GM19351 (cell line): ENCODE results near the gene EPB41.
"Not testable (repeated sequence)": the region's sequence is repeated elsewhere in the genome, so short reads cannot be mapped to it uniquely, and the experiment has no call there.

ENCODE experiments used
- ATAC-seq: cut with Tn5 transposase; IDR thresholded peaks from one replicate; pipeline ENCODE4 v1.9.1; 2021; ENCODE audit warnings: mild to moderate bottlenecking, moderate library complexity; ENCODE audit not compliant: unreplicated experiment

The EPB41 gene

DNA sequence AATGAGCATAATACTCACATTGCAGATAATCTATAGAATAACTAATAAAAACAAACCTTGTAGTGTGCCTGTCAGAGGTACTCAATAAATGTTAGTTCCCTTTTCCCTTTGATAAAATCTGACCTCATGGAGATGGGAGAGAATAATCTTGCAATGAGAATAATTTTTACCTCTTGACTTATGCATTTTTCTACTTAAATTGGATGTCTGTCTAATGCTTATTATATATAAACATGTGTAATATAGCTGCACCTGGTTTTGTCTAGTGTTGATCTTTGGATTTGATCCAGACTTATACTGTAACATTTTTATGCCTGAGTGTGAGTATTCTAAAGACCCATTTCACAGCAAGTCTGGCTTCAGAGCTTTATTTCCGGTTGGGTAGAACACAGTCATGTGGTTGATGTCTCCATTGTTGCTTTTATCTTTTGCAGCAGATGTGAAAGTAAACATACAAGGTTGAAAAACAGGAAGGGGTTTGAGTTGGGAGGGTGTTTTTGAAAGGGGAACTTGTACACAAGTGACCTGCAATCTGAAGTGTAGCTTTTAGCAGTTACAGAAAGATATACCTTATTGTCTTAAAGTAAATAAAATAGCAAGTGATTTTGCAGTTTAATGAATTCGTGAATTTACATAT, 12.4 kb downstream of the EPB41 start:
- peak; percentile 86 for ATAC-seq

DNA sequence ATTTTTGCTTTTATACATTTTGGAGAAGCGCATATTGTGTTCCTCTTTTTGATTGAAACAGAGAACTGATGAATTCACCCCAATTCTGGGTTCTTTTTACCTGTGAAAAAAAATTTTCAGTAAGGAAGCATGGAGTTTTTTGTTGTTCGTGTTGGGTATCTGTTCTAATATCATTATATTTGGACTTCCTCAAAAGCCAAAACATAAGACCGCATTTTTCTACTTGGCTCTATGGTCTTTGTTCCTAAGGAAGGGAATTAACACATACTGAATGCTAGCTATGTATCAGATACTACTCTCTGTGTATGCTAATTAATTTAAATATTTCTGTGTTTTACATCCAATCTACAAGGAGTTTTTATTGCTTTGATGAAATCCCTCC, 12.9 kb downstream of the EPB41 start:
- ATAC-seq, result no peak

DNA sequence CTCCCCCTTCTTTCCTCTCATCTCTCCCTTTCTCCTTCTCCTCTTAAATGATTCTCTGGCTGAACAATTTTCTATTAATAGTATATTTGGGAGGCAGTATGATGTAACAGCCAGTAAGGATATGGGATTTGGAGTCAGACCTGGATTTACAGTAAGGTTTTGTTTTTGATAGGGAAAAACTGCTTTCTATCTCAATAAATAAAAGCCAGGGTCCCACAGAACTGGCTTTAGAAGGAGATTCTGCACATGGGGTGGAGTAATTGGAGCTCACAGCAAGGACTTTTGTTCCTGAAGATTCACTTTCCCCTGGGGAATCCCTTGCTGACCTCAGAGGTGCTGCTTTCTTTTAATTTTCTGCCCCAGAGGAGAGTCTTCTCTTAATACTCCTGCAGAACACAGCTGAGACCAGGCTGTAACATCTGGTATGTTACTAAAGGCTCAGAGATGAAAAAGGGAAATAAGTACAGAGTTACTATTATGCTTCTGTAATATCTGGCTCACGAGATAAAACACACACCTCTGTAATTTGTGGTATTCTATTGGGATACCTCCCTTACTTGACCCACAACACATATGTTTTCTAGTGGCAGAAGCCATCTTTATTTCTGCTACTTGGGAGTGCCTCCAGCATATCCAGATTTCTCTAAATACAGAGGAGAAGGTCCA, 13.4 kb downstream of the EPB41 start:
- no peak for ATAC-seq

DNA sequence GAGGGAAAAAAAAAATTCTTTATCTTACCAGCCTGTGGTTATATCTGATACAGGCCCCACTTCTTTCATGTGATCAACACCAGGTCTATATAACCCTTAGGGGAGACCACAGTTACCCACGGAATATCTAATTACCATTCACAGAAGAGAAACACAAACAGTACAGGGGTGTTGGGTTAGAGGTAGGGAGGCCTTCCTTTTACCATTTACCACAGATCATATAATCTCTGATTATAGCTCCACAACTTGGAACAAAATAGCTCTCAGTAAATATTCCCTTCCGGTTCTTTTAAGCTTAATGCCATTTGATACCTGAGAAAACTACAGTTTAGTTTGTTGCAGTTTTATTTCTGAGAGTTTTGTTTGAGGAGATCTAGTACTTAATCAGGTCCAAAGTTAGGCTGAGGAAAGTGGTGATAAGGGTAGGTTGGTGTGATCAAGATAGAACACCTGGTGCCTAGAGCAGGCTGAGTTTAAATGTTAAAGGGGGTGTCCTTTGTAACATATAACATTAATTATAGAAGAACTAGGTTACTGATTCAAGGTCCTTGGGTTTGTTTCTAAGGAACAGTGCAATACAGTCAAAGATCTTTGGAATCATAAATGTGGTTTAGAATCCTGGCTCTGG, 14.1 kb downstream of the EPB41 start:
- ATAC-seq, result no peak

DNA sequence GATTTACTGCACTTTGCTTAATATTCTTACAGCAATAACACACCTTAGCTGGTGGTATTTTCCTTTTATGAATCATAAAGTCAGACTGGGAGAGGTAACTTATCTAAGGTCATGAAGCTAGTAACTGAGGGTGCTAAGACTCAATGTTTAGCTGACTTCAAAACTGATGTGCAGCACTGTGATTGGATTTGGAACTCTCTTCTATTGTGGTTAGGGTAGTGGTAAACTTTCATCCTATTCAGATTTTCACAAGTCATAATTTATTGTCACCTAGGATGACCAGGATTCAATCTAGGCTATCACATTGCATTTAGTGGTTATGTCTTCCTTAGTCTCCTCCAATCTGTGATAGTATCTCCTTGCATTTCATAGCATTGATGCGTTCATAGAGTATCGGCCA, 18.9 kb downstream of the EPB41 start:
- ATAC-seq, result no peak

DNA sequence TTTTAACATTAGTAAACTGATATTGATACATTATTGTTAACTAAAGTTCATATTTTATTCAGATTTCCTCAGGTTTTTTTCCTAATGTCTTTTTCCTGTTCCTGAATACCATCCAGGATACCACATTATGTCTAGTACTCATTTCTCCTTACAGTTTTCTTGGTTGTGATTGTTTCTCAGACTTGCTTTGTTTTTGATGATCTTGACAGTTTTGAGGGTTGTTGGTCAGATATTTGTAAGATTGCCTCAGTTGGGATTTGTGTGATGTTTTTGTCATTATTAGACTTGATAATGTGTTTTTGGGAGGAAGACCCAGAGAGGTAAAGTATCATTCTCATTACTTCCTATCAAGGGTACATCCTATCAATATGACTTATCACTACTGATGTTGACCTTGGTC, 19.5 kb downstream of the EPB41 start:
- ATAC-seq, result no peak

DNA sequence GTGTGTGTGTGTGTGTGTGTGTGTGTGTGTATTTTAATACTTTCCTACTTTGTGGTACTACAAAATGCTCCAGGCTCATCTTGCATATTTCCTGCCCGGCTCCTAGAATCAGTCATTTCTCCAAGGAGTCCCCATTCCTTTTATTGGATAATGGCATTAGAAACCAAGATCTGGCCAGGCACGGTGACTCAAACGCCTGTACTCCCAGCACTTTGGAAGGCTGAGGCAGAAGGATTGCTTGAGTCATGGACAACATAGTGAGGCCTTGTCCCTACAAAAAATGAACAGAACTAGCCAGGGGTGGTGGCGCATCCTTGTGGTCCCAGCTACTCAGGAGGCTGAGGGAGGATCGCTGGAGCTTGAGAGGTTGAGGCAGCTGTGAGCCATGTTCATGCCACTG, 20.3 kb downstream of the EPB41 start:
- ATAC-seq, result no peak

DNA sequence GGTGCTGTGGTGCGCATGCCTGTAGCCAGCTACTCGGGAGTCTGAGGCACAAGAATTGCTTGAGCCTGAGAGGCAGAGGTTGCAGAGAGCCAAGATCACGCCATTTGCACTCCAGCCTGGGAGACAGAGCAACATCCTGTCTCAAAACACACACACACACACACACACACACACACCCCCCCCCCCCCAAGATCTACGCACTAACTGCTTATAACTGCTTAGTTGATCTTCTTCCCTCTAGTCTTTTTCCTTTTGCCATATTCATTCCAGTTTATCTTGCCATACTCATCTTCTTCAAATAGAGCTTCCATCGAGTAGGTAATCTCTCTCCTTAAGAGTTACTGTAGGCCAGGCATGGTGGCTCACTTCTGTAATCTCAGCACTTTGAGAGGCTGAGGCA, 20.9 kb downstream of the EPB41 start:
- no peak for ATAC-seq

DNA sequence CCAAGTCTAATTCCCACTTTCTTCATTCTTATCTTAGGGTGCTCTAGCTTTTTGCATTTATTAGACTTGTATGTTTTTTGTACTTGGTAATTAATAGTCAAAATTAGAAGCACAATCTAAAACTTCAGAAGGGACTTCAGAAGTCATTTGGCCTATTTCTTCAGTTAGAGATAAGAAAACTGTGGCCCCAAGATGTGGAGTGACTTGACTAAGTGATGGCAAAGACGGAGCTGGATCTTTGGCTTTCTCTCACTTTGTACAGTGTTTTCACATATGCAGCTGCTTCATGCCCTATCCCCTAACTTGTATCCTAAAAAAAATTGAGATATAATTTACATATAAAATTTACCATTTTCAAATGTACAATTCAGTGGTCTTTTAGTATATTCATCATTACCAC, 21.7 kb downstream of the EPB41 start:
- no peak for ATAC-seq

DNA sequence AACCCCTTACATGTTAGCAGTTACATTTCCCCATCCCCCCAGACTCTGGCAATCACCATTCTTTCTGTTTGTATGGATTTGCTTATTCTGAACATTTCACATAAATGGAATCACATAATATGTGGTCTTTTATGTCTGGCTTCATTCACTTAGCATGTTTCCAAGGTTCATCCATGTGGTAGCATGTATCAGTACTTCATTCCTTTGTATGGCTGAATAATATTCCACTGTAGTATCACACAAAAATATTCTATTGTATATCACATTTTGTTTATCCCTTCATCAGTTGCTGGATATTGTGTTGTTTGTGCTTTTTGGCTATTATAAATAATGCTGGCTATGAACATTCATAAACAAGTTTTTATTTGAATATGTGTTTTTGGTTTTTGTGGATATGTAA, 22.2 kb downstream of the EPB41 start:
- no peak for ATAC-seq

DNA sequence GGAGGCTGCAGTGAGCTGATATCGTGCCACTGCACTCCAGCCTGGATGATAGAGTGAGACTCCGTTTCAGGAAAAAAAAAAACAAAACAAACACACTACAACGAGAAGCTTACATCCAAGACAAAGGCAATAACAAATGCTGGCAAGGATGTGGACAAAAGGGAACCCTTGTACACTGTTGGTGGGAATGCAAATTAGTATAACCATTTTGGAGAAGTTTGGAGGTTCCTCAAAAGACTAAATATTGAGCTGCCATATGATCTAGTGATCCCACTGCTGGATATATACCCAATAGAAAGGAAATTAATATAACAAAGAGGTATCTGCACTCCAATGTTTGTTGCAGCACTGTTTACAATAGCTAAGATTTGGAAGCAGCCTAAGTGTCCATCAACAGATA, 29.2 kb downstream of the EPB41 start:
- not testable (repeated sequence) for ATAC-seq

DNA sequence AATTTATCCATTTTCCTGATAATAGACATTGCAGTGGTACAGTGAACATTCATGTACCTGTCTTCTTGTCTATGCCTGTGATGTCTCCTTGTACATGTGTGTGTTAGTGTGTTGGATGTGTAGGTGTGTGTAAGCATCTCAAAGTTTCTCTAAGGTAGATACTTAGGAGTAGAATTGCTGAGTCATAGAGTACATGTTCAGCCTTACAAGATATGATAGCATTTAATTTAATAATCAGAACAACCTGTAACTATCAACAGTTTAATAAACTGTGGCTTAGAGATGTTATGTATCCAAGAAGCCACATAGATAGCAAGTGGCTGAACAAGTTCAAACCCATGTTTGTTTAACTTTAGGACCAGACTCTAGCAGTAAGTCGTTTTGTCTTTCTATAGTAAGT, 35.6 kb downstream of the EPB41 start:
- ATAC-seq, result no peak

DNA sequence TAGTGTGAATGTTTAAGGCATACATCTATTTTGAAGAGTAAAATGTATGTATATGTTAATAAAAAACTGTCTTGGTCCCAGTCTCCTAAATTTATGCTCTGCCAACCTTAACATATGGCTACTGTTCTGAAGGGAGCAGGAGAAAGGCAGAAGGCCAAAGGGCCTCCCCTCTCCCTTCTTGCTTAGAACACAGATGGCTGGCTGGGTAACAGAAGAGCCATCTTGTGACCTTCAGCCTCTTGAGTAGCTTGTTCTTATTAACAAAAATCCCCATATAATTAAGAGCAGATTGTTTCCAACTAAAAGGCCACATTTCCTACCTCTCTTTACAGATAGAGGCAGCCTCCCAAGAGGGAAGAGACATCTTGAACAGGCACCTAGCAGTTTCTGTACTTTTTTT, 36.1 kb downstream of the EPB41 start:
- no peak for ATAC-seq

DNA sequence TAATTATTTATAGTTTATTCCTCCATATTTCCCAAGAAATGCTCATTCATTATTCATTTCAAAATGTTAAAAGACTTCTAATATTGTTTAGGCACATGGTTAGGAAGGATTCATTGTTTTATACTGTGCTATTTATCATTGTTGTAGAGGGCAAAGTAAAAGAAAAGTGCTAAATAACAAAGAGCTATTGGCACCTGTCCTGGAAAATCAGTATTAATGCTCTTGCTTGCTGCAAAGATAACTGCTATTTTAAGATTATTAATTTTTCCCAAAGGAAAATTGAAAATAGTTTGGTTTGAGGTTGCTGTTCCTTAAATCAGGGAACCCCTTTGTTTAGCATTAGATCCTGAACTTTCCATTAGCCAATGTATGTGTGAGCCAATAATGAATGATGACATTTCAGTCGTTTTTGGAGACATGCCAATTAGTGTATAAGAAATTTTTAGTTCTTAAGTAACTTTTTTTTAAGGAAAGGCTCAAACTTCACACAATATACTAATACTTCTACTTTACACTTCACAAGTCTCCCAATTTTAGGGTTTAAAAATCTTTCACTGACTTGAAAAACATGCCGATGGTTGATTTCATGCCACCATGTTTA, 39.9 kb downstream of the EPB41 start:
- ATAC-seq, result no peak

DNA sequence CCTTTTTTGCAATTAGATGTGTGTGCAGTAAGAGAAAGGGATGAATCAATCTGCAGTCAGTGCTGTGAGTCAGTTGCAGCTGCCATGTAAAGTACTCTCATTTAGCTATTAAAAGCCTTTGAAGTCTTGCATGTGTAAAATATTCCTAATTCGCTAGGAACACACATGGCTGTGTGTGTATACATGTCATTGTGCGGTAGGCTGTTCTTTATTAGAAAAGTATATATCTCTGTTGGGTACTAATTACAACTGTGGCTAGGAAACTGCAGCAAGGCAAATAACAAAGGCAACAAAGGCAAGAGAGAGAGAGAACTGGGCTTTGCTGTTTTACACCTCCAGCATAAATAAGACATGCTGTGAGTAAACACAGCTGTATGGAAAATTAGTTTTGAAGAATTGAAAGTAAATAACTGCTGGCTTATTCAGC, 41.7 kb downstream of the EPB41 start:
- no peak for ATAC-seq

DNA sequence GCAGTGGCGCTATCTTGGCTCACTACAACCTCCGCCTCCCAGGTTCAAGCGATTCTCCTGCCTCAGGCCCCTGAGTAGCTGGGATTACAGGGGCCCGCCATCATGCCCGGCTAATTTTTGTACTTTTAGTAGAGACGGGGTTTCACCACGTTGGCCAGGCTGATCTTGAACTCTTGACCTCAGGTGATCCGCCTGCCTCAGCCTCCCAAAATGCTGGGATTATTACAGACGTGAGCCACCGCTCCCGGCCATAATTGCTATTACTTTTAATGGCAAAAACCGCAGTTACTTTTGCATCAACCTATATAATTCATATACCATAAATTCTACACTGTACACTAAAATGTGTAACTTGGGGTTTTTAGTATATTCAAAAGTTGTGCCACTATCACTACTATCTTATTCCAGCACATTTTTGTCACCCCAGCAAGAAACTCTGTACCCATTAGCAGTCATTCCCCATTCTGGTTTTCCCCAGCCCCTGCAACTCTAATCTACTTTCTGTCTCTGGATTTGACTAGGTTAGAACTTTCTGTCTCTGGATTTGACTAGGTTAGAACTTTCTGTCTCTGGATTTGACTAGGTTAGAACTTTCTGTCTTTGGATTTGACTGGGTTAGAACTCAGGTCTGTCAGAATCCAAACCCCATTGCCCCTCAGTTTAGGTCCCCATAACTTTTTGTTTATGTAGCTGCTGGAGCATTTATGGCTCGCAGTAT, 47.9 kb downstream of the EPB41 start:
- ATAC-seq, result not testable (repeated sequence)

DNA sequence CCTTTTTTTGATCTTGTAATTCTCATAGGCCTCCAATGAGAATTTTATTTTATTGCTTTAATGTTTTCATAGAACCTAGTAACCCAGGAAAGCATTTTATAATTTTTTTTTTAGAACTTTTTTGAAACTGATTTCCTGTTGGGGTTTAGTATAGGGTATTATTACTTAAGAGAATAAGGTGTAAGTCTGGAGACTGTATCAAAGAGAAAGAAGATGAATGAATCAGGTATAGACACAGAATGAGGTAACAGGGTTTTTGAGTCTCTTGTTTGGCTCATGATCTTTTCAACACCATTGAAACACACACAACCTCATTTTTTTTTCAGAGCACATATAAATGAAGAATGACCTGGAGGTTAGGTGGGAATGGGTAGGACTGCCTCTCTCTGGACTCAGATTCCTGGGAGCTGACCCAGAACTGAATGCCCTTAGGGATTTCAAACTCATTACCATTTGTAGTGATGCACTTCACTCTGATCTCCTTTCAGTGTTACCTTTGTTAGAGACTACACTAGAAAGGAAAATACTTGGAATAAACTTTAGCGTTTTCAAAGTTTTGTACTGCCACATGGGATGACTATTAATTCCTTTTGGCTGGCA, 51.0 kb downstream of the EPB41 start:
- no peak for ATAC-seq

DNA sequence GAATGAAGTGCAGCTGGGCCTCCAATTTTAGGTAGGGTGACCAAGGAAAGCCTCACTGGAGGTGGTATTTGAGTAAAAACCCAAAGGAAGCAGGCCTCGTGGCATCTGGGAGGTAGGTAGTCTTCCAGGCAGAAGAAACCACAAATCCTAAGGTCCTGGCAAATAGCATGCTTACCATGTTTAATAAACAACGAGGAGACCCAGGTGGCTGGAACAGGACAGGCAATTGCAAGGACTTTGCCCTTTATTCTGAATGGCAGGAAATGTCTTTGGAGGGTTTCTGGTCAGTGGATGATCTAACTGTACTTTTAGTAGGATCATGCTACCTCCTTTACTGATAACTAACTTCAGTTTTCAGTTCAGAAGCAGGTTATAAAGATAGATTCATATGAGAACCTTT, 52.2 kb downstream of the EPB41 start:
- no peak for ATAC-seq

DNA sequence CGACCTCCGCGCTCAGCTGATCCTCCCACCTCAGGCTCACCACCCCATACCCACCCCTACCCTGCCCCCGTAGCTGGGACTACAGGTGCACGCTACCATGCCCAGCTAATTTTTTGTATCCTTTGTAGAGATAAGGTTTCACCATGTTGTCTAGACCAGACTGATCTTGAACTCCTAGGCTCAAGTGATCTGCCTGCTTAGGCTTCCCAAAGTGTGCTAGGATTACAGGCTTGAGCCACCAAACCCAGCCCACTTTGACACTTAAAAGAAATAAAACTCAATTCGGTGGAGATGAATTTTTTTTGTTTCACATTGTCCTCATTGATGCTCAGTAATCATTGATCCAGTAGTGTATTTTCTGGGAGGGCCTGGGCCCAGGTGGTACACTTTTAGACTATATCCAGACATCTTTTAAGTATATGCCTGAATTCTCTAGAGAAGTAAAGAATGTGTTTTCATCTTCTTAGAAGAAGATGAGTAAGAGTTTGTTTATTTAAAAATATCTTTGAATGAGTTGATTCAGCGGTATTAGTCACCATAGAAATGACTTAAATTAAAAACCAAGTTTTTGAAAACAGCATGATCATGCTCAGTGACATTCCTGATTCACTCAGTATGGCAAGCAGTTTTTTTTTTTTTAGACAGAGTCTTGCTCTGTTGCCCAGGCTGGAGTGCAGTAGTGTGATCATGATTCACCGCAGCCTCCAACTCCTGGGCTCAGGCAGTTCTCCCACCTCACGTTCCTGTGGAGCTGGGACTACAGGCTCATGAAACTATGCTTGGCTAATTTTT, 57.8 kb downstream of the EPB41 start:
- no peak for ATAC-seq
